ENCODE data around the gene UCK1. TPM values are rescaled to one million over a fixed set of nuclear protein-coding genes. Genes with fewer than 3 reads are reported as not detected.

UCK1 gene
- total and polyA plus RNA-seq, 2 of the 8 experiments (the other 6 are each of a cell fraction or from before 2014, with no cell fraction given) = 35.1 to 42.0 TPM

DNA sequence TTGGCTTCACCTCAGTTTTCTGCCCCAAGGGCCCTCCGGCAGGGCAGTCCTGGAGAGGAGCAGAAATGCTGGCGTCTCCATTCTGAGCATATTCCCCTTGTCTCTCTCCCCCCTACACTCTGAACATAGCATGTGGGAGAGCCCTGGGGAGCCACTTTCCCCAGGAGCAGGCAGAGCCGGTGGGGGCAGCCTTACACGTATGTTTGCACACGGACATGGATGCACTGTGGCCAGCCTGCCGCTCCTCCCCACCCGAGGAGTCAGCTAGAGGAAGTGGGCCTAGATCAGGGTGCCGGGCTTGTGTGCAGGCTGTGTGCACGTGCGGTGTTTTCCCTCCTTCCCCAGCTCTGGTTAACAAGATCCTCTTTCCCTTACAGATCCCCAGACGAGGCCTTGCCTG, 53.7 kb downstream of the UCK1 start:
- no peak overlapping the region for H3K56ac ChIP-seq (replicated peaks; ENCODE audit: insufficient read length, low read depth, low read length)
- H2BK15ac ChIP-seq (ENCODE audit: low read length) = no peak overlapping the region
- H3K4me2 ChIP-seq (ENCODE audit: insufficient read depth in 1 of 2, low read depth in 2 of 2, low read length in 2 of 2) = no peak overlapping the region
- H3K23ac ChIP-seq (ENCODE audit: insufficient read length) = no peak overlapping the region
- H2AFZ ChIP-seq (ENCODE audit: low read length) = no peak overlapping the region
- H2BK120ac ChIP-seq (replicated peaks; ENCODE audit: low read depth, low read length) = no peak overlapping the region
- H3K36me3 ChIP-seq (ENCODE audit: control insufficient read depth in 2 of 4, insufficient read depth in 4 of 4, low read length in 3 of 4) = peaks cover 65 to 93% (median 85%) of the 10 kb centered on the region in 4 experiments
- no peak overlapping the region for H2AK5ac ChIP-seq (ENCODE audit: low read depth, low read length)
- H3K27me3 ChIP-seq (replicated peaks in 1 of 4; ENCODE audit: control insufficient read depth in 3 of 4, extremely low read depth in 1 of 4, insufficient read depth in 3 of 4, low read length in 3 of 4) = no peaks in the 10 kb centered on the region
- H3K79me1 ChIP-seq (ENCODE audit: low read depth, low read length) = peaks cover 10% of the 10 kb centered on the region; the same call in 1 of the 2 replicates
- H4K20me1 ChIP-seq (replicated peaks in 1 of 2; ENCODE audit: control insufficient read depth in 1 of 2, insufficient read depth in 2 of 2, low read length in 2 of 2) = peaks cover 7 to 27% of the 10 kb centered on the region in 2 experiments
- no peak overlapping the region for H2BK12ac ChIP-seq (ENCODE audit: low read depth, low read length)
- no peaks in the 10 kb centered on the region for H3K9me3 ChIP-seq (ENCODE audit: insufficient read depth in 2 of 2, low read depth in 1 of 2, low read length in 1 of 2)
- FAIRE-seq (no peak), DNase-seq (ENCODE audit: low read depth in 1 of 2, low spot score in 2 of 2) (no peak)
- no peak overlapping the region for H4K5ac ChIP-seq (ENCODE audit: insufficient read length, low read depth, low read length)
- no peaks in the 10 kb centered on the region for H3K23me2 ChIP-seq (ENCODE audit: low read depth, low read length)
- H3K4ac ChIP-seq (replicated peaks; ENCODE audit: insufficient read length, low read depth, low read length) = no peak overlapping the region
- H3K27ac ChIP-seq (ENCODE audit: low read depth, low read length) = no peak overlapping the region
- 93% methylated on average over 10 of the region's 11 CpGs; no CpG with 5 or more reads in 1 of the 2 experiments for WGBS, 2 experiments (ENCODE audit: extremely low coverage in 1 of 2, insufficient coverage in 1 of 2, insufficient read length in 1 of 2, insufficient replicate concordance in 2 of 2, low coverage in 1 of 2, low lambda C conversion rate in 2 of 2, missing lambda C conversion rate in 1 of 2)
- H3K4me1 ChIP-seq (replicated peaks in 1 of 4; ENCODE audit: control insufficient read depth in 3 of 4, insufficient read depth in 4 of 4, low read length in 3 of 4) = no peaks in the 10 kb centered on the region
- no peak overlapping the region for H2BK5ac ChIP-seq (ENCODE audit: low read depth, low read length)
- H3K18ac ChIP-seq (ENCODE audit: extremely low read depth, low read length) = no peak overlapping the region
- H4K8ac ChIP-seq (ENCODE audit: extremely low read depth, insufficient read depth, low read length) = peak overlapping the region; percentile 20; the same call in 1 of the 2 replicates
- H3K4me3 ChIP-seq (ENCODE audit: extremely low read depth in 1 of 4, insufficient read depth in 2 of 4, low read depth in 3 of 4, low read length in 4 of 4) = no peak overlapping the region
- ChIA-PET POLR2A (ENCODE audit: partially characterized antibody) (interaction anchor here (0.8 to 1.3 kb wide), 2 partner anchors 14 to 104 kb away, joined by 3 to 5 read pairs; no protein-coding TSS in a partner anchor), CTCF (ENCODE audit: partially characterized antibody) (interaction anchor here (0.7 to 5.2 kb wide), 19 partner anchors 8 to 152 kb away, joined by 3 to 31 read pairs (median 7); no protein-coding TSS in a partner anchor)
- H4K91ac ChIP-seq (replicated peaks; ENCODE audit: insufficient read length, low read length) = no peak overlapping the region
- peaks cover 0 to 24% of the 10 kb centered on the region in 2 experiments; a peak in 1 of 4 replicates for H3K79me2 ChIP-seq (ENCODE audit: control insufficient read depth in 1 of 2, insufficient read depth in 2 of 2, low read length in 2 of 2)
- no peak overlapping the region for H2BK20ac ChIP-seq (ENCODE audit: low read length)
- TF ChIP-seq SP1 (IDR thresholded peaks at IDR 0.05; ENCODE audit: low read depth, low read length) (no peak), CHD1 (IDR thresholded peaks at IDR 0.05; ENCODE audit: low read depth, low read length) (no peak), CHD2 (IDR thresholded peaks at IDR 0.05; ENCODE audit: low read length) (no peak), GABPA (IDR thresholded peaks at IDR 0.05; ENCODE audit: borderline replicate concordance, insufficient read depth, low read length) (no peak), TEAD4 (IDR thresholded peaks at IDR 0.05; ENCODE audit: low read depth, low read length) (no peak), GTF2F1 (IDR thresholded peaks at IDR 0.05; ENCODE audit: borderline replicate concordance, low read depth, low read length) (no peak)
- H3K14ac ChIP-seq (ENCODE audit: insufficient read length) = no peak overlapping the region
- H3K9ac ChIP-seq (replicated peaks in 1 of 4; ENCODE audit: extremely low read depth in 1 of 4, low read depth in 3 of 4, low read length in 3 of 4) = no peak overlapping the region

Measured in H1 (cell line).